HG03060 (cell line): ENCODE results near the gene ATP6V0B.

Experiments
- ATAC-seq: cut with Tn5 transposase; IDR thresholded peaks from one replicate; pipeline ENCODE4 v1.9.1; 2021; ENCODE audit warnings: low read depth, moderate number of reproducible peaks; ENCODE audit not compliant: unreplicated experiment

ATP6V0B gene

DNA sequence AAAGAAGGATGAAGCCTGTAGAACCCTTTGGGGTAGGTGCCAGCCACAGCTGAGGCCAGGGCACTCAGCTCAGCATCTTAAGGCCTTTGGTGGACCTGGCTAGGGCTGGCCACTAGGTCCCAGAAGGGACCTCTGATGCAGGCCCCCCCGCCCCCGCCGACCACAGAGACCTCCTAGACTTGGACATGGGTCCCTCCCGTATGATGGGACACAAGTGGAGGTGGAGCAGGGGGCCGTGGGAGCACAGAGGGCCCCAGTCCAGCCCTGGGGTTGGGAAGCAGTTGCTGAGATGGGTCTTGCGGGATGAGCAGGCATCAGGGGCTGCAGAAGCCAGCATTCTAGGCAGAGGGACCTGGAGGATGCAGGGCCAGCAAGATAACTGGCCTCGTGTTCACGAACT lies 7.5 kb downstream of the ATP6V0B start:
- no peak for ATAC-seq

DNA sequence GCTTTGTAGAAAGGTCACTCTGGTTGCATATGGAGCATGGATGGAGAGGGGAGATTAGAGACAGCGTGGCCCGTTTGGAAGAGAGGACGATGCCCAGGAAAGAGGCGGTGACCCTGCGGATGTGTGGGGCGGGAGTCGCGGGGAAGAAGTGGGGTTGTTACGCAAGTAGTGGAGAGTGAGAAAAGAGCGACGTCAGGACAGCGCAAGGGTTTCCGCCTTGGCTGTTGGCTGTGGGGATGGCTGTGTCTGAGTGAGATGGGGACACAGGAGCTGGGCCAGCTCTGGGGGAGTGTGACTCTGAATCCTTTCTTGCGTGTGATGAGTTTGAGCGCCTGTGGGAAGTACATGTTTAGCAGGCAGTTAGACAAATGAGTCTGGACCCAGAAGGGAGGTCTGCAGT lies 8.0 kb downstream of the ATP6V0B start:
- no peak for ATAC-seq

DNA sequence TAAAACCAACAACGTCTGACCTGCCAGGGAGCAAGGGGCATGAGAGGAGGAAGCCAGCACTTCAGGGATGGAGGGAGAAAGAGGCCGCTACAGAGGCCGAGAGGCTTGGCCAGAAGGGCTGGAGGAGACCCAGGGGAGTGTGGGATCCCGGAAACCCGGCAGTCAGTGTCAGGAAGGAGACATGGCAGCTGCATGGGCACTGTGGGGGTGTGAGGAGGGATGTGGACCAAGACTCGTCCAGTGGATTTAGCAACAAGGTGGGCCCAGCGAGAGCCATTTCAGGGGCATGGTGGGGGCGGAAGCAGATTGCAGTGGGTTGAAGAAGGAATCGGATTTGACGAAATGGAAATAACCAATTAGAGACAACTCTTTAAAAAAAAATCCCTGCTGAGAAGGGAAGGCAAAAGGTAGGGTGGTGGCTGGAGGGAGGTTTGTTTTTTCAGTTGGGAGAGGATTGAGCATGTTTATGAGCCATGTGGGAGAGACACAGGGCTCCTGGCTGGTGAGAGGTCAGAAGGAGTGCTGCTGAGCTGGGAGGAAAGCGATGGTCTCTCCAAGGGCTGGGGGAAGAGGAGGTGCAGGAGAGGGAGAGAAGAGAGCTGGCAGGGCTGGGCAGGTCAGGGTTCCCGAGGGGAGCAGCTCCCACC lies 8.6 kb downstream of the ATP6V0B start:
- ATAC-seq, result no peak

DNA sequence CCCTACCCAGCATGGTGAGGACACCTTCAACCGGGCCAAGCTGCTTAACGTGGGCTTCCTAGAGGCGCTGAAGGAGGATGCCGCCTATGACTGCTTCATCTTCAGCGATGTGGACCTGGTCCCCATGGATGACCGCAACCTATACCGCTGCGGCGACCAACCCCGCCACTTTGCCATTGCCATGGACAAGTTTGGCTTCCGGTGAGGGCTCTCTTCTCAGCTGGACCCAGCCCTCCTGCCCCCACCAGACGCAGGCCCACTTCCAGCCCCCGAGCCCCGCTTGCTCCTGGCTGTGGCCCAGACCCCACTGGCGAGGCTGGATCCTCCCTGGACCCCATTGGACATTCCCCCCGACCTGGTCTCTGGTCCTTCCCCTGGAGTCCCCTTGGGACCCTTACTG lies 10.1 kb downstream of the ATP6V0B start:
- no peak for ATAC-seq

DNA sequence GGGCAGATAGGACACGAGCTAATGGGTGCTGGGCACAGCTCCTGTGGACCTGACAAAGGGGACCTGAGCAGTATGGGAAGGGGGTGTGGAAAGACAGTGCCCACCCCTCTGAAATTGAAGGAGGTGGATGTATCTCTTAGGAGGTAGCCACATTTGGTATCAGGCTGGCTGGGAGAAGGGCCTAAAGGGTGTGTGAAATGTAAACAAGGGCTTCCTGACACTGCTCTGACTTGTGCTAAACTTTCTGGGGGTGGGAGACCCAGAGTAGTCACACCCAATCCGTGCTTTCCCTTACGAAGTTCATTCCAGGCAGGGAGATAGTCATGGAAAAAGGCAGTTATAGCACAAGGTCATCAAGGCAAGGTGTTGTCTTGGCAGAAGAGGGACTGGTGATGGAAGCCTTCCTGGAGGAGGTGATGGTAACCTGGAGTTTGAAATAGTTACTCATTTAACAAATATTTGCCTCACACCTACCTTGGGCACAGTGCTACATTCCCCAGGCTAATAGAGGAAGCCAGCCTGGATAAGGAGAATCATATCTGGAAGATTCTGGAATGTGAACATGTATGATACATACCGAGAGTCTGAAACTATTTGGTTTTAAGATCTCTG lies 11.3 kb downstream of the ATP6V0B start:
- no peak for ATAC-seq

DNA sequence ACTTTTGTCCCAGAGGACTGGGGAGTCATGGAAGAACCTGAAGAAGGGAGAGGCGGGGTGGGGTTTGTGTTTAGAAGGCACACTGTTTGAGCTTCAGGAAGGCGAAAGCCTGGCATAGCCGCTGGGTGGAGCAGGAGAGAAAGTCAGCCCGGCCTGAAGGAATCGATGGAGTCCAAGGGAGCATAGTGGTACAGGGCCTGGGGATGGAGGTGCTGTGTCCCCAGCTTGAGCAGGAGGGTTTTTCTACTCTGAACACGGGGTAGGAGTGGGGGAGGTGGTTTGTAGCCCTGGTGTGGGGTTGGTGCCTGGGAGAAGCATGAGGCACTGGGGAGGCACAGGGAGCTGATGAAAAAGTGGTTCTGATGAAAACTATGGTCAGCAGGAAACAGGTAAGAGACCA lies 12.0 kb downstream of the ATP6V0B start:
- no peak for ATAC-seq

DNA sequence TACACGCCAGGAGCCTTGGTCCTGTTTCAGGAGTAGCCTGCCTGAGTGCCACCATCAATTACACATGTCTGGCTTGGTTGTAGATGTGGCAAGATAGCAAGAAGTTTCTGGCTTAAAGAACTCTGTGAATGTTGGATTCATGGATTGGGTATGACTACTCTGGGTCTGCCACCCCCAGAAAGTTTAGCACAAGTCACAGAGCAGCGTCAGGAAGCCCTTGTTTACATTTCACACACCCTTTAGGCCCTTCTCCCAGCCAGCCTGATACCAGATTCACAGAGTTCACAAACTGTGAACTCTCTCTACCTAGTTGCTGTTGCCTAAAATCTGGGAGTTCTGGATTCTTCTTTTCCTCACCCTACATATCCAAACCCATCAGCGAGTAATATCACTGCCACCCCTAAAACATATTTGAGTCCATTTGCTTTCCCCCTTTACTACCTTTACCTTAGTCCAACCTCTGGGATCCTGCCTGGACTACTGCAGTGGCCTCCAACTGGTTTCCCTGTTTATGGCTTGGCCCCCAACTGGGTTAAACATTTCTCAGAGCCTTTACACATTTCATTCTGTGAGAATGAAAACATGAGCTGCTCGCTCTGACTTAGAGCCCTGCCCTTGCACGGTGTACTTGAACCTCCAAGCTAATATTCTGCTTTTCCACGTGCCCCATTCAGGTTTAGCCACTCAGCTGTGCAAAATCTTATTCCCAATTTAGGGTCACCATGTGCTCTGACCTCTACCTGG lies 12.6 kb downstream of the ATP6V0B start:
- no peak for ATAC-seq

DNA sequence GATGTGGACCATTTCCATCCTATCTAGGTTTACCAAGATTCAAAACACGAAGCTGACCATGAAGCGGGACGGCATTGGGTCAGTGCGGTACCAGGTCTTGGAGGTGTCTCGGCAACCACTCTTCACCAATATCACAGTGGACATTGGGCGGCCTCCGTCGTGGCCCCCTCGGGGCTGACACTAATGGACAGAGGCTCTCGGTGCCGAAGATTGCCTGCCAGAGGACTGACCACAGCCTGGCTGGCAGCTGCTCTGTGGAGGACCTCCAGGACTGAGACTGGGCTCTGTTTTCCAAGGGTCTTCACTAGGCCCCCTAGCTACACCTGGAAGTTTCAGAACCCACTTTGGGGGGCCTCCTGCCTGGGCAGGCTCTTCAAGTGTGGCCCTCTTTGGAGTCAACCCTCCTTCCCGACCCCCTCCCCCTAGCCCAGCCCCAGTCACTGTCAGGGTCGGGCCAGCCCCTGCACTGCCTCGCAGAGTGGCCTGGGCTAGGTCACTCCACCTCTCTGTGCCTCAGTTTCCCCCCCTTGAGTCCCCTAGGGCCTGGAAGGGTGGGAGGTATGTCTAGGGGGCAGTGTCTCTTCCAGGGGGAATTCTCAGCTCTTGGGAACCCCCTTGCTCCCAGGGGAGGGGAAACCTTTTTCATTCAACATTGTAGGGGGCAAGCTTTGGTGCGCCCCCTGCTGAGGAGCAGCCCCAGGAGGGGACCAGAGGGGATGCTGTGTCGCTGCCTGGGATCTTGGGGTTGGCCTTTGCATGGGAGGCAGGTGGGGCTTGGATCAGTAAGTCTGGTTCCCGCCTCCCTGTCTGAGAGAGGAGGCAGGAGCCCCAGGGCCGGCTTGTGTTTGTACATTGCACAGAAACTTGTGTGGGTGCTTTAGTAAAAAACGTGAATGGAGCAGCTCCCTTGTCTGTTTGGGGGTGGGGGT lies 15.8 kb downstream of the ATP6V0B start:
- ATAC-seq, result no peak

DNA sequence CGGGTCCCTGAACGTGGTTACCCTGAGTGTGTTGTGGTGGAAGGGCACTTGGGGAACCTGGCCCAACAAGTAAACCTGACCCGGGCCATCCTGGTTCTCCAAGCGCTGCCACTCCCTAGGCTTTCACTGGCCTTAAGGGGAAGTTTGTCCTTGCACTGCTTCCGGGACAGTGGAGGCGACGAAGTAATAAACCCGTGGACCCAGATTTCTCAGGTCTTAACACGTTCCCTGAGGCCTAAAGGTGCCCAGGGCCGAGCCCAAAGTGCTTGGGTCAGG lies 16.4 kb downstream of the ATP6V0B start:
- no peak for ATAC-seq

DNA sequence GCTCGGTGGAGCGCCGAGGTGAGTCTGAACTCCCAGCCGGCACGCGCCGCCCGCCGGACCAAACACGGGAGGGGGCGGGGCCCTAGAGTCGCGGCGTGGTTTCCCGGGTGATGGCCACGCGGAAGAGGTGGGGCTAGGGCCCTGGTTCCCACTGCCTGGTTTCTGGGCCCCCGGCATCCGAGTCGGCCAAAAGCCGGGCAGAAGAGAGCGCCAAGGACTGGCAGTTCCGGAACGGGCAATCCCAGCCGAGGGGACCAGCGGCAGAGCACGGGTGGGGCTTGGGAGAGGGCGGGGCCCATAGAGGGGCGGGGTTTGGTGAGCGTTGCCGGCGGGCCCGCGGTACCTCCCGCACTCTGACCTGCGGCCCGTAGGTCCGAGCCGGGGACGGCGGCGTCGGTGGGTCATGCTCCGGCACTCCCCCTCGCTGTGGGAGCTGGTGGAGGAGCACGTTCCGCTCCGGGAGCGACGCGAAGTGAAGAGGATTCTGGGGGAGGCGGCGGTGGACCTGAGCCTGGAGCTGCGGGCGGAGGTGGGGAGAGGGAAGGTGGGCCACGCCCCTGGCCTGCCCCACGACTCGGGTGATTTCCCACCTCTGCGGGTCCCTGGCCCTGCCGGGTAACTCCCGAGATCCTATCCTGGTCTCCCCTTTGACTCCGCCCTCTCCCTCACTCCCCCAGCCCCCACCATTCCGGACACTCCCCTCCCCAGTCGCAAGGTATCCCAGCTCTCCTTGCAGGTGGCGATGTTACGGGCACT lies 16.9 kb downstream of the ATP6V0B start, which contains the start of gene CCDC24:
Gene CCDC24 (plus strand): TSS at position 124 of the 756 bp plus-strand sequence. CDS start 280 bp downstream, at position 404.
- ATAC-seq, result peak; percentile 46

DNA sequence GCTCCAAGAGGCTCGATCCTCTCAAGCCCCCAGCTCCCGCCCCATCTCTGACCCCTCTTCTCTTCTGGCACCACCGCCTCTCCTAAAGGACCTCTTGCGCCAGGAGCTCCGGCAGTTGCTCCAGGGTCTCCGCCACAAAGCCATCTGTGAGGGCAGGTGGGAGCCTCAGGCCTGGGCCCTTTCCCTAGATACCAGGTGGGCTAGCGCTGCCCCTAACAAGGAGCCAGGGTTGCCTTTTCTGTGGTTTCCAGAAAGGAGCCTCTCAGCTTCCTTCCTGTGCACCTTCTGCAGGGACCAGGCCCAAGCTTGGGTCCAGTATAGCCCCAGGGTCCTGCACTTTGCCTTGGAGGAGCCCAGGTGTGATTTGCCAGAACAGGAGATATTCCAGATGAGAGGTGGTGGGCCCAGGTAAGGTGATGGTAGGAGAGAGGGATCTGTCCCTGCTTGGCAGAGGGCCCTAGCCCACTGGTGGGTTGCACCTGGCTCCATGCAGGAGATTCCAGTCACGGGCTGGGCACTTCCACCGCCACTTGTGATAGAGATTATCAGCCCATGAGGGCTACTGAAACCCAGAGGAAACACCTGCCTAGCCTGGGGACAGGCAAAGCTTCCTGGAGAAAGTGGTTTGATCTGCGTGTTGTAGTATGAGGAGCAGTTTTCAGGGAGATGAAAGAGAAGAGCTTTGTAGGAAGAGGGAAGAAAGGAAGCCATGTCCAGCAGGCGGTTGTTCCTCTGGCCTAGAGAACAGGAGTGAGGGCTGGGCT lies 17.7 kb downstream of the ATP6V0B start:
- no peak for ATAC-seq

DNA sequence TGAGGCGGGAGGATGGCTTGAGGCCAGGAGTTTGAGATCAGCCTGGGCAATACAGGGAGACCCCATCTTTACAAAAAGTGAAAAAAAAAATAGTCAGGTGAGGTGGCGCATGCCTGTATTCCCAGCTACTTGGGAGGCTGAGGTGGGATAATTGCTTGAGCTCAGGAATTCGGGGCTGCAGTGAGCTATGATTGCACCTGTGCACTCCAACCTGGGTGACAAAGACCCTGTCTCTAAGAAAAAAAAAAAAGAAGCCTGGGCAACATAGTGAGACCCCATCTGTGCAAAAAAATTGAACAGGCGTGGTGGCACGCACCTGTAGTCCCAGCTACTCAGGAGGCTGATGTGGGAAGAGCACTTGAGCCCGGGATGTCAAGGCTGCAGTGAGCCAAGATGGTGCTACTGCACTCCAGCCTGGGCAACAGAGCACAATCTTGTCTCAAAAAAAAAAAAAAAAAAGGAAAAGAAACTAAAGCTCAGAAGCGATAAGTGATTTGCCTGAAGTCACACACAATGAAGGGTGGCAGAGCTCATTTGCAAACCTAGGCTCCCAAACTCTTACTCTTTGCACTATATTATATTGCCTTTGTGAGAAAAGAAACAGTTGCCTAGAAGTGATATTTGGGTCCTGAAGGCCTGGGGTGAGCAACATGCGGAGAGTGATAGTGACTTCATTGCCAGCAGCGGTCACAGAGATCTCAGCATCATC lies 18.6 kb downstream of the ATP6V0B start:
- ATAC-seq, result no peak

DNA sequence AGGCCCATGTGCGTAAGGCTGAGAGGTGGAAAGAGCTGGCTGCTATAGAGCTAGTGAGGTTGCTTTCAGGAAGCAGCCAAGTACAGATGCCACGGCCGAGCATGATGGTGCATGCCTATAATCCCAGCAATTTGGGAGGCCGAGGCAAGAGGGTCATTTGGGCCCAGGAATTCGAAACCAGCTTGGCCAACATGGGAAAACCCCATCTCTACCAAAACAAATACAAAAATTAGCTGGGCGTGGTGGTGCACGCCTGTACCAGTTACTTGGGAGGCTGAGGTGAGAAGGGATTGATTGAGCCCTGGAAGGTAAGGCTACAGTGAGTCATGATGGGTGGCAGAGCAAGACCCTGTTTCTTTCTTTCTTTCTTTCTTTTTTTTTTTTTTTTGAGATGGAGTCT lies 19.3 kb downstream of the ATP6V0B start:
- no peak for ATAC-seq

DNA sequence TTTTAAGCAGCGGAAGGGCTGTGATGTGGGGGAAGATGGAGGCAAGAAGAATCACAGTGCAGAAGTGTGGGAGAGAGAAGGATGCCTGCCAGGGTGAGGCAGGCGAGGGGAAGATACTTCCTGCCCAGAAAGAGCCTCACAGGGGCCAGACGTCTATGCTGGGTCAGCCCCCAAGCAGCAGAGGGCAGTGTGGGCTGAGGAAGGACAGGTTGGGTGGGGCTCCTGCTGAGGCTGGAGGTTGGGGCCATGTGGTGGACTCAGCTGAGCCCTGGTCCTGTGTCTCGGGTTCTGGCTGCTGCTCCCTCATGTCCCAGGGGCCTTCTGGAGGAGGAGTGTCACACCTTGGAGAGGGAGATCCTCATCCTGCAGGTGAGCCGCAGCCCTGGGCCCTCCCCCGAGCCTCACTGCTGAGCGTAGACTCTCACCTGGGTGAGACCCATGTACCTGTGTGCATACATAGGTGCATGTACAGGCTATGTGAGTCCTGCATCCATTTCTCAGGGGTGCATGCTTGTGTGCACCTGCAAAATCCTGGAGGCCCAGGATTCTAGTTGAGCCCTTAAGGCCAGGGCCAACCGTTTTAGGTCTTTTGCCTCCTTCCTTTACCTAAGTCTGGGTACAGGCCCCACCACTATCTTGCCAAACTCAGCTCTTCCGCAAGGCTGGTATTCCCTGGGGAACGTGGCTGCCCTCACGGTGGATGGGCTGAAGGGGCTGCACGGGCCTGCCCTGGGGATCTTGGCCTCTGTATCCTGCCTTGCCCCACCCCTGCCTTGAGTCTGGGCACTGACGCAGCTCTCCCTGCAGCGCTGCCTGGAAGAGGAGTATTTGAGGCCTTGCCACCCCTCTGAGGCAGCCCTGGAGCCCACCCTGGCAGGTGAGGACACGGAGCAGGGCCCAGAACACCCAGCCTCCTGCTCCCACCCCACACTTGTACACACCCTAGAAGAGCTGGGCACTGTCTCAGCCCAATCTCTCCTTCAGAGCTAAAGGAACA lies 20.3 kb downstream of the ATP6V0B start:
- no peak for ATAC-seq

DNA sequence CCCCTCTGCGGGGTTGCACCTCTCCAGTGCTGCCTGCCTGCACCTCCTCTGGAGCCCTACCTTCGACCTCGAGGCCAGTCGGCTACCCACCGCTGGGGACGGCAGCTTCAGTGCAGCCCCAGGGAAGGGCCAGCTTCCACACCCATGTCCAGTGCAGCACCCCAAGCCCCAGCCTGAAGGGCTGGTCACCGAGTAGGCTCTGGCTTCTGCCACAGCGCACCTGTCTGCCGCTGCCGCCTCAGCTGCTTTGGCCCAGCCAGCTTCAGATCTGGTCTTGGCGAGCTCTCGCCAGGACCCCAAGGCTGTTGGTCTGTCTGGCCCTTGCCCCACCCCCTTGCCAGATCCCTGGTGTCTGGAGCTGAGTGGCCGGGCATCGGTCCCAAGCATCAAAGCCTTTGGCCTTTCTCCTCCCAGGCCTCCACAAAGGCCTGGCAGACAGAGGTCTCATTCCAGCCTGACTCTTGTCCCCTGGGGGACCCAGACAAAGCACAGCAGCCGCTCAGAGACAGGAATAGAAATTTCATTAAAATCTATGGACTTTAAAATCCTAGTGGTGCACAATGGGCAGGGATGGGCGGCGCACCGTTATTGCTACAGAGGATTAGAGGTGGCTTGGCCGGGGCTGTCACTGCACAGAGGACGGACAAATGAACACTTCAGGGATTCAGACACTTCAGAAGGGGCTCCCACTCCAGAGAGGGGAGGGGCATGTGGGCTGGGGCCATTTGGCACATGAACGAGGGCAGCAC lies 21.4 kb downstream of the ATP6V0B start:
- no peak for ATAC-seq

DNA sequence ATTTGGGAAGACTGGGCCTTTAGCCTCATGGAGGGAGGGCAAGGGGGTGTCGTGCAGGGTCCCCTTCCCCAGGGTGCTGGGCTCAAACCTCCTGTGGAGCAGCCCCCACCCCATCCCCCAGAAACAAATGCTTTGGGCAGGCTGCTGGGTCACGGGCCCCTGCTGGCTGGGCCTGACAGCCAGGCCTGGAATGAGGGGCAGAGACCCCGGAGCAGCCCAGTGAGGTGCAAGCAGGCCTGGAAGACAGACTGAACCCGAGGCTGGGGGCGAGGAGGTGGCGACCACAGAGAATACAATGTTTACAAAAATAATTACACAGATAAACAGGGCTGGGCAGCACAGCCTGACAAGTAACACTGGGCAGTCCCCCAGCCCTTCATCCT lies 22.0 kb downstream of the ATP6V0B start:
- ATAC-seq, result no peak
